Skeletal muscle satellite cell (primary cell): Measurements from ENCODE around the gene PIGN.

Experiments used
- H3K27me3 ChIP-seq: 2 replicates; pipeline ENCODE4 v1.7.0; 2013; ENCODE audit warnings: low read length; ENCODE audit not compliant: control insufficient read depth, insufficient read depth
- H3K36me3 ChIP-seq: 2 replicates; pipeline ENCODE4 v1.7.0; 2013; ENCODE audit warnings: mild to moderate bottlenecking, control low read depth, low read length; ENCODE audit not compliant: insufficient read depth
- H3K4me1 ChIP-seq: 2 replicates; pipeline ENCODE4 v1.7.0; 2013; ENCODE audit warnings: low read length; ENCODE audit not compliant: control insufficient read depth, insufficient read depth
- H3K4me2 ChIP-seq: 2 replicates; pipeline ENCODE4 v1.7.0; 2013; ENCODE audit warnings: mild to moderate bottlenecking, low read length
- H3K4me3 ChIP-seq: 2 replicates; pipeline ENCODE4 v1.7.0; 2013; ENCODE audit warnings: low read length
- H3K9ac ChIP-seq: 2 replicates; pipeline ENCODE4 v1.7.0; 2013; ENCODE audit warnings: mild to moderate bottlenecking, low read depth, low read length, moderate library complexity
- H3K9me3 ChIP-seq: replicated peaks from 2 replicates; pipeline ENCODE4 v1.7.0; 2013; ENCODE audit warnings: mild to moderate bottlenecking, control low read depth, low read length

PIGN gene

GRCh38 chr18:62140259-62140658 lies 46.6 kb downstream of the PIGN start:
- Histone ChIP-seq H3K4me2 (no peak overlapping the region), H3K4me3 (no peak overlapping the region), H3K36me3 (peaks cover 7% of the 10 kb centered on the region), H3K9ac (no peak overlapping the region), H3K4me1 (no peaks in the 10 kb centered on the region), H3K9me3 (no peaks in the 10 kb centered on the region), H3K27me3 (no peaks in the 10 kb centered on the region)

GRCh38 chr18:62138461-62139235 lies 48.2 kb downstream of the PIGN start:
- H3K4me3 ChIP-seq: no peak overlapping the region
- no peak overlapping the region for H3K4me2 ChIP-seq
- no peak overlapping the region for H3K9ac ChIP-seq
- peaks cover 3% of the 10 kb centered on the region for H3K36me3 ChIP-seq
- H3K9me3 ChIP-seq: no peaks in the 10 kb centered on the region
- no peaks in the 10 kb centered on the region for H3K4me1 ChIP-seq
- H3K27me3 ChIP-seq: no peaks in the 10 kb centered on the region

GRCh38 chr18:62131301-62131909 lies 55.5 kb downstream of the PIGN start:
- Histone ChIP-seq H3K4me3 (no peak overlapping the region), H3K4me2 (no peak overlapping the region), H3K4me1 (peaks cover 13% of the 10 kb centered on the region), H3K36me3 (no peaks in the 10 kb centered on the region), H3K9ac (no peak overlapping the region), H3K9me3 (no peaks in the 10 kb centered on the region), H3K27me3 (no peaks in the 10 kb centered on the region)

GRCh38 chr18:62128157-62128556 lies 58.7 kb downstream of the PIGN start:
- no peaks in the 10 kb centered on the region for H3K36me3 ChIP-seq
- no peak overlapping the region for H3K4me2 ChIP-seq
- peaks cover 13% of the 10 kb centered on the region for H3K4me1 ChIP-seq
- no peak overlapping the region for H3K9ac ChIP-seq
- H3K27me3 ChIP-seq: no peaks in the 10 kb centered on the region
- H3K4me3 ChIP-seq: no peak overlapping the region
- H3K9me3 ChIP-seq: no peaks in the 10 kb centered on the region

- Histone ChIP-seq H3K36me3 (no peaks in the 10 kb centered on the region), H3K27me3 (no peaks in the 10 kb centered on the region)
These were observed 60.1 kb downstream of the PIGN start for GRCh38 chr18:62126737-62127136.

GRCh38 chr18:62125702-62126101 lies 61.2 kb downstream of the PIGN start:
- H3K9me3 ChIP-seq: no peaks in the 10 kb centered on the region
- H3K4me2 ChIP-seq: no peak overlapping the region
- no peaks in the 10 kb centered on the region for H3K27me3 ChIP-seq
- no peak overlapping the region for H3K9ac ChIP-seq
- H3K4me1 ChIP-seq: peaks cover 9% of the 10 kb centered on the region
- H3K36me3 ChIP-seq: no peaks in the 10 kb centered on the region
- H3K4me3 ChIP-seq: no peak overlapping the region

More at GRCh38 chr18:62126737-62127136, 60.1 kb downstream of the PIGN start:
- H3K4me2 ChIP-seq: no peak overlapping the region
- peaks cover 13% of the 10 kb centered on the region for H3K4me1 ChIP-seq
- H3K9ac ChIP-seq: no peak overlapping the region
- H3K9me3 ChIP-seq: no peaks in the 10 kb centered on the region
- no peak overlapping the region for H3K4me3 ChIP-seq

- Histone ChIP-seq H3K9me3 (no peaks in the 10 kb centered on the region), H3K4me1 (peaks cover 6% of the 10 kb centered on the region), H3K36me3 (no peaks in the 10 kb centered on the region), H3K27me3 (no peaks in the 10 kb centered on the region), H3K9ac (no peak overlapping the region), H3K4me2 (no peak overlapping the region), H3K4me3 (no peak overlapping the region)
These were observed 64.5 kb downstream of the PIGN start for GRCh38 chr18:62122330-62122729.

GRCh38 chr18:62119884-62120283 lies 67.0 kb downstream of the PIGN start:
- Histone ChIP-seq H3K4me2 (no peak overlapping the region), H3K9me3 (no peaks in the 10 kb centered on the region), H3K9ac (no peak overlapping the region), H3K4me3 (no peak overlapping the region), H3K27me3 (no peaks in the 10 kb centered on the region), H3K36me3 (no peaks in the 10 kb centered on the region), H3K4me1 (peaks cover 6% of the 10 kb centered on the region)

- H3K4me1 ChIP-seq: peaks cover 6% of the 10 kb centered on the region
- no peaks in the 10 kb centered on the region for H3K27me3 ChIP-seq
- H3K4me3 ChIP-seq: no peak overlapping the region
- H3K9me3 ChIP-seq: no peaks in the 10 kb centered on the region
- no peak overlapping the region for H3K4me2 ChIP-seq
- H3K36me3 ChIP-seq: no peaks in the 10 kb centered on the region
- H3K9ac ChIP-seq: no peak overlapping the region
These were observed 68.5 kb downstream of the PIGN start for GRCh38 chr18:62118328-62118727.

GRCh38 chr18:62109676-62110075 lies 77.2 kb downstream of the PIGN start:
- H3K4me3 ChIP-seq: no peak overlapping the region
- H3K36me3 ChIP-seq: no peaks in the 10 kb centered on the region
- no peaks in the 10 kb centered on the region for H3K27me3 ChIP-seq
- no peaks in the 10 kb centered on the region for H3K9me3 ChIP-seq
- H3K4me2 ChIP-seq: no peak overlapping the region
- H3K9ac ChIP-seq: no peak overlapping the region
- H3K4me1 ChIP-seq: no peaks in the 10 kb centered on the region

- Histone ChIP-seq H3K9ac (no peak overlapping the region), H3K4me3 (no peak overlapping the region), H3K36me3 (no peaks in the 10 kb centered on the region), H3K4me1 (no peaks in the 10 kb centered on the region), H3K9me3 (no peaks in the 10 kb centered on the region), H3K27me3 (no peaks in the 10 kb centered on the region), H3K4me2 (no peak overlapping the region)
These were observed 79.0 kb downstream of the PIGN start for GRCh38 chr18:62107881-62108280.

- H3K4me2 ChIP-seq: no peak overlapping the region
- H3K9me3 ChIP-seq: no peaks in the 10 kb centered on the region
- H3K4me1 ChIP-seq: no peaks in the 10 kb centered on the region
- H3K36me3 ChIP-seq: no peaks in the 10 kb centered on the region
- H3K4me3 ChIP-seq: no peak overlapping the region
- no peaks in the 10 kb centered on the region for H3K27me3 ChIP-seq
- H3K9ac ChIP-seq: no peak overlapping the region
These were observed 80.6 kb downstream of the PIGN start for GRCh38 chr18:62106271-62106670.
